ENCODE results near the gene GPR12.

The GPR12 gene

GRCh38 chr13:26771796-26772195, 11.2 kb upstream of the GPR12 start:
- H3K27me3 ChIP-seq: no peaks in the 10 kb centered on the region
- no peak for DNase-seq
- TF ChIP-seq CTCF (IDR thresholded peaks at IDR 0.05; ENCODE audit: low read depth, low read length): no peak

GRCh38 chr13:26762745-26763345, 2.3 kb upstream of the GPR12 start:
- H3K27me3 ChIP-seq: peaks cover 54% of the 10 kb centered on the region
- DNase-seq: no peak

More at GRCh38 chr13:26771796-26772195, 11.2 kb upstream of the GPR12 start:
- H3K4me1 ChIP-seq: no peaks in the 10 kb centered on the region
- H3K36me3 ChIP-seq: no peaks in the 10 kb centered on the region
- H3K9me3 ChIP-seq: no peaks in the 10 kb centered on the region
- no peak overlapping the region for H3K4me3 ChIP-seq (ENCODE audit: low read depth, low read length)

GRCh38 chr13:26760832-26761582, 421 bp upstream of the GPR12 start:
- Histone ChIP-seq H3K36me3 (no peaks in the 10 kb centered on the region), H3K9me3 (no peaks in the 10 kb centered on the region), H3K4me1 (no peaks in the 10 kb centered on the region), H3K27me3 (peaks cover 65% of the 10 kb centered on the region), H3K4me3 (ENCODE audit: low read depth, low read length) (no peak overlapping the region)
- no peak for DNase-seq
- TF ChIP-seq CTCF (IDR thresholded peaks at IDR 0.05; ENCODE audit: low read depth, low read length): no peak

More at GRCh38 chr13:26762745-26763345, 2.3 kb upstream of the GPR12 start:
- Histone ChIP-seq H3K9me3 (no peaks in the 10 kb centered on the region), H3K4me1 (no peaks in the 10 kb centered on the region), H3K4me3 (ENCODE audit: low read depth, low read length) (no peak overlapping the region), H3K36me3 (no peaks in the 10 kb centered on the region)
- no peak for TF ChIP-seq CTCF (IDR thresholded peaks at IDR 0.05; ENCODE audit: low read depth, low read length)

DNA sequence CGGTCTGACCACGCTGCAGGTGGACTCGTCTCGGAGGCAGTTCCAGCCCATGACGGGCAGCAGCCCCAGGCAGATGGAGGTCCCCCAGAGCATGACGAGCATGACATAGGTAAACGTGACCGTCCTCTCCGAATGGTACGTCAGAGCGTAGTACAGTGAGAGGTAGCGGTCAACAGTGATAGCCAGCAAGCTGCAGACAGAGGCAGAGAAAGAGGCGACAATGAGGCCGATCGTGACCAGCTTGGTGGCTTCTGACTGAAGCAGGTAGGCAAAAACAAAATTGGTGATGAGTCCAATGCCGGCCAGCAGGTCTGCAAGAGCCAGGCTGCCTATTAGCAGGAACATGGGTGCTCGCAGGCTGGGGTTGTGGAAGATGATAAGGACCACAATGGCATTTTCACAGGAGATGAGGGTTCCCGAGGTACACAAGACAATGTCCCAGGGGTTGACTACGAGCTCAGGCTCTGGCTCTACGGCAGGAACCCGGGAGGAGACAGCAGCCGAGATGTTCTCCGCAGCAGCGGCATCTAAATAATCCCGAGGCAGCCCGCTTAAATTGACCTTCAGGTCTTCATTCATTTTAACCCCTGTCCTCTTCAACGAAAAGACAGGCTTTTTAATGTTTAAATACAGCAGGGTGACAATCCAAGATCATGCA, 1.2 kb downstream of the GPR12 start:
- Histone ChIP-seq H3K9me3 (no peaks in the 10 kb centered on the region), H3K36me3 (no peaks in the 10 kb centered on the region), H3K4me1 (no peaks in the 10 kb centered on the region), H3K27me3 (peaks cover 70% of the 10 kb centered on the region), H3K4me3 (ENCODE audit: low read depth, low read length) (no peak overlapping the region)
- TF ChIP-seq CTCF (IDR thresholded peaks at IDR 0.05; ENCODE audit: low read depth, low read length): no peak
- DNase-seq: no peak

DNA sequence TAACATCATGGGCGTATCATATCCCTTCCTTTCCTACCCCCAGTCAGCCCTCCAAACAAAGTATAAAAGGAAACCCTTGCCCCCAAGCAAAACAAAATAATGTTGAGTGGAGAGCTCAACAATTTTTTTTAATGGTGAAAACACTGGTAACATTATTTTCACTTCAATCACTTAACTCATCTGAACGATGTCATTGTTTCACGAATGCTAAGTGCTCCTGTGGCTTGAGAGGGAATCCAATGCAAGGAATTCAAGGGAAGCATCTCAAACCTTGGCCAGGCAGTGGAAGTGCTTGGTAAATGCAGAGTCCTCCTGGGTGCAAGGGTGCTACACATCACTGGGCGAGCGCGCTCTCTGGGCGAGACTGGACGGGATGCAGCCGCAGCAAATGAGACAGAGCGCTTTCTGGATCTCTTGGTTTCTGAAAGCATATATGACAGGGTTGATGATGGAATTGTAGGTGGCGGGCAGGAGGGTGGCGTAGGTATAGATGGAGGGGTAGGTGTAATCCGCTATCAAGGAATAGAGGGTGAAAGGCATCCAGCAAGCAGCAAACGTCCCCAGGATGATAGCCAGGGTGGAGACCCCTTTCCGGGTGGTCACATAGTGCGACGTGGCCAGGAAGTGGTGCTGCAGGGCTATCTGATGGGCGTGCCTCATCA, 2.0 kb downstream of the GPR12 start:
- no peaks in the 10 kb centered on the region for H3K9me3 ChIP-seq
- no peak for DNase-seq
- H3K27me3 ChIP-seq: peaks cover 68% of the 10 kb centered on the region
- no peaks in the 10 kb centered on the region for H3K36me3 ChIP-seq
- H3K4me3 ChIP-seq (ENCODE audit: low read depth, low read length): no peak overlapping the region
- TF ChIP-seq CTCF (IDR thresholded peaks at IDR 0.05; ENCODE audit: low read depth, low read length): no peak
- H3K4me1 ChIP-seq: no peaks in the 10 kb centered on the region

All from BE2C (cell line).